ENCODE data around the gene ENHO. TPM values are rescaled to one million over a fixed set of nuclear protein-coding genes. Genes with fewer than 3 reads are reported as not detected.

Gene ENHO
- total RNA-seq, 2 donors from 2014 or later: 1.2 to 1.3 TPM

DNA sequence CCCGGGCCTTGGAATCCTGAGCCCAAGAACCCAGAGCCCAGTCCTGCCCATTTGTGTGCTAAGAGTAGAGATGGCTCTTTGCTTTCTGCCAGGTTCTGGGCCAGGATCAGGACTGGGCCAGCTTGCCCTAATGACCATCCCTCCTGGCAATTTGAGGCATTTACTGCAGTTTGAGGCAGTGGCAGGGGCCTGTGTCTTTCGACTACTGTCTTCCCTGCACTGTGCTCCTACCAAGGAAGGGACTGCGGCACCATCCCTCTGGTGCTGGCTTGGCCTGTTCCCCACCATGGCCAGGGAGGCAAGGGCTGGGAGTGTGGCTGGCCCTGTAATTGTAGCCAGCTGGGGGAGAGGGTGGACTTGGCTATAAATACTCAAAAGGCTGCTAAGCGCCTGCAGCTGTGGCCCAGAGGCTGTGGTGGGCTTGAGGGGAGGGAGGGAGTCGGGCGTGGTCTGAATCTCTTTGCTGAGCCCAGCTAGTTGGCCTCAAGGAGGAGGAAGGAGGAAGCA, 4.6 kb downstream of the ENHO start:
- no peaks in the 10 kb centered on the region for H3K36me3 ChIP-seq
- H3K4me3 ChIP-seq: no peak overlapping the region
- H3K9ac ChIP-seq (ENCODE audit: low read depth in 2 of 2, low read length in 2 of 2): no peak overlapping the region
- H3K4me1 ChIP-seq: no peaks in the 10 kb centered on the region
- no peaks in the 10 kb centered on the region for H3K9me3 ChIP-seq
- intact Hi-C loops (cut with DNase I): no loop called here
- no peaks in the 10 kb centered on the region for H3K27me3 ChIP-seq
- no peak for TF ChIP-seq CTCF (IDR thresholded peaks at IDR 0.05)
- no peak overlapping the region for H3K27ac ChIP-seq
- DNase-seq: no peak

- no peak for DNase-seq
- no peak overlapping the region for H3K27ac ChIP-seq
- H3K9me3 ChIP-seq: no peaks in the 10 kb centered on the region
- intact Hi-C loops (cut with DNase I): no loop called here
- H3K27me3 ChIP-seq: no peaks in the 10 kb centered on the region
- H3K4me3 ChIP-seq: no peak overlapping the region
- TF ChIP-seq CTCF (IDR thresholded peaks at IDR 0.05): no peak
- H3K36me3 ChIP-seq: no peaks in the 10 kb centered on the region
- H3K4me1 ChIP-seq: no peaks in the 10 kb centered on the region
- no peak overlapping the region for H3K9ac ChIP-seq (ENCODE audit: low read depth in 2 of 2, low read length in 2 of 2)
Observed at GRCh38 chr9:34517185-34517584, 5.6 kb downstream of the ENHO start.

DNA sequence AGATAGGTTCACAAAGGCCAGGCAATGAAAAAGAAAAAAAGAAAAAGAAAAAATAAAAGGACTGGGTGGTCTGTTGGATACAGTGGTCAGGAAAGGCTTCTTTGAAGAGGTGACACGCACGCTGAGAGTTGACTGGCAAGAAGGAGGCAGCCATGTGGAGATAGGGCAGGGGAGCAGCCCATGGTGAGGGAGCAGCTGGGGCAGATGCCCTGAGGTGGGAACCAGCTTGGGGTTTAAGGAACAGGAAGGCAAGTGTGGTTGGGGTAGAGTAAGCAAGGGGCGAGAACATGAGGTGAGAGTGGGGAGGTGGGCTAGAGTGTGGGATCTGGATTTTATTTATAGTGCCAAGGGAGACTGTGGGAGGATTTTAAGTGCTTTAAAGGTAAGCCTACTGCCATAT, 6.8 kb downstream of the ENHO start:
- H3K4me3 ChIP-seq: no peak overlapping the region
- TF ChIP-seq CTCF (IDR thresholded peaks at IDR 0.05): no peak
- no peak for DNase-seq
- H3K27ac ChIP-seq: no peak overlapping the region
- no peaks in the 10 kb centered on the region for H3K9me3 ChIP-seq
- no peaks in the 10 kb centered on the region for H3K36me3 ChIP-seq
- intact Hi-C loops (cut with DNase I): no loop called here
- no peaks in the 10 kb centered on the region for H3K4me1 ChIP-seq
- H3K9ac ChIP-seq (ENCODE audit: low read depth in 2 of 2, low read length in 2 of 2): no peak overlapping the region
- no peaks in the 10 kb centered on the region for H3K27me3 ChIP-seq

GRCh38 chr9:34514816-34515215, 8.0 kb downstream of the ENHO start:
- Histone ChIP-seq H3K4me1 (no peaks in the 10 kb centered on the region), H3K4me3 (no peak overlapping the region), H3K27ac (no peak overlapping the region), H3K27me3 (no peaks in the 10 kb centered on the region), H3K9me3 (no peaks in the 10 kb centered on the region), H3K9ac (ENCODE audit: low read depth in 2 of 2, low read length in 2 of 2) (no peak overlapping the region), H3K36me3 (no peaks in the 10 kb centered on the region)
- DNase-seq: no peak
- intact Hi-C loops (cut with DNase I): no loop called here
- no peak for TF ChIP-seq CTCF (IDR thresholded peaks at IDR 0.05)

DNA sequence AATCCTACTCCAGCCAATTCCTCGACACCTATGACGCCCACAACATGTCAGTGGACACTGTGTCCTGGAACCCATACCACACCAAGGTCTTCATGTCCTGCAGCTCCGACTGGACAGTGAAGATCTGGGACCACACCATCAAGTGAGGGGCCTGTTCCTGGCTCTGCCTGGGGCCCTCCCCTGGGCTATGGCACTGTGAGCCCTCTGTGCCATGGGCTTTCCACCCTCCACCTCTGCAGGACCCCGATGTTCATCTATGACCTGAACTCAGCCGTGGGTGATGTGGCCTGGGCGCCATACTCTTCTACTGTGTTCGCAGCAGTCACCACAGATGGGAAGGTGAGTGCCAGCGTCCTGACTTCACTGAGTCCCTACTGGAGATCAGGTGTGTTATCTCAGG, 8.4 kb downstream of the ENHO start:
- no peak overlapping the region for H3K4me3 ChIP-seq
- no peaks in the 10 kb centered on the region for H3K36me3 ChIP-seq
- H3K4me1 ChIP-seq: no peaks in the 10 kb centered on the region
- no peak overlapping the region for H3K27ac ChIP-seq
- H3K9ac ChIP-seq (ENCODE audit: low read depth in 2 of 2, low read length in 2 of 2): no peak overlapping the region
- H3K9me3 ChIP-seq: no peaks in the 10 kb centered on the region
- H3K27me3 ChIP-seq: no peaks in the 10 kb centered on the region
- no peak for DNase-seq
- intact Hi-C loops (cut with DNase I): no loop called here
- TF ChIP-seq CTCF (IDR thresholded peaks at IDR 0.05): no peak

Measured in colonic mucosa (tissue), 4 donors.